Measurements from ENCODE around the gene ESRRB. TPM values are rescaled to one million over a fixed set of nuclear protein-coding genes. Genes with fewer than 3 reads are reported as not detected.

ESRRB gene
- total RNA-seq, 1 donor: under 0.01 TPM

DNA sequence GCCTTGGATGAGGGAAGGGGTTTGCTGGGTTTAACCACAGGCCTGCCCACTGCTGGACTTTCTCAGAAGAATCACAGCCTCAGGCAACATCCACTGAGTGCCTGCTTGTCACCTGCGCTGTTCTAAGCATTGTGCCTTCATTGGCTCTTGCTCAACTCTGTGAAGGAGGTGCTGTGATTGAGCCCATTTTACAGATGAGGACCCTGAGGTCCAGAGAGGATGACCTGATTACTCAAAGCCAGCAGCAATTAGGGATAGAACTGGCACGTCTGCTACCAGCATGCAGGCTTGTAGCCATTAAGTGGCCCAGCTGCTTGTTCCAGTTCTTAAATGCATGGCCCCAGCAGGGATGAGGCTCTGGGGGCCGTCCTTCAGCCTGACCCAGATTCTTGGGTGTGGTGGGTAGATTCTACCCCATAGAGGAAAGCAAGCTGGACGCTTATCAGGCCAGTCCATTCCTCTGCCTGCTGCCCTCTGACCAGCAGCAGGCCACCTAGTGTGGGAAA, 54.6 kb downstream of the ESRRB start:
- Histone ChIP-seq H4K20me1 (ENCODE audit: insufficient read depth, low read length) (no peaks in the 10 kb centered on the region), H3K27me3 (ENCODE audit: insufficient read depth, low read length) (no peaks in the 10 kb centered on the region), H3K27ac (ENCODE audit: low read depth, low read length) (no peak overlapping the region), H3K4me1 (ENCODE audit: insufficient read depth, low read length) (no peaks in the 10 kb centered on the region), H3K79me2 (ENCODE audit: insufficient read depth, low read length) (no peaks in the 10 kb centered on the region), H3K36me3 (ENCODE audit: insufficient read depth, low read length) (no peaks in the 10 kb centered on the region), H2AFZ (ENCODE audit: low read length) (no peak overlapping the region), H3K4me2 (ENCODE audit: insufficient read depth, low read length) (no peak overlapping the region), H3K4me3 (ENCODE audit: insufficient read depth, low read length) (no peak overlapping the region), H3K9me3 (ENCODE audit: low read depth, low read length) (no peaks in the 10 kb centered on the region)
- TF ChIP-seq CTCF (IDR thresholded peaks at IDR 0.05; ENCODE audit: extremely low read depth, low read depth, low read length): no peak
- DNase-seq (ENCODE audit: insufficient read length, low spot score, missing footprints): no peak

- no peaks in the 10 kb centered on the region for H3K79me2 ChIP-seq (ENCODE audit: insufficient read depth, low read length)
- no peaks in the 10 kb centered on the region for H4K20me1 ChIP-seq (ENCODE audit: insufficient read depth, low read length)
- no peak for TF ChIP-seq CTCF (IDR thresholded peaks at IDR 0.05; ENCODE audit: extremely low read depth, low read depth, low read length)
- no peaks in the 10 kb centered on the region for H3K36me3 ChIP-seq (ENCODE audit: insufficient read depth, low read length)
- H3K27me3 ChIP-seq (ENCODE audit: insufficient read depth, low read length): no peaks in the 10 kb centered on the region
- H3K4me1 ChIP-seq (ENCODE audit: insufficient read depth, low read length): no peaks in the 10 kb centered on the region
- H2AFZ ChIP-seq (ENCODE audit: low read length): no peak overlapping the region
- H3K9me3 ChIP-seq (ENCODE audit: low read depth, low read length): no peaks in the 10 kb centered on the region
- no peak for DNase-seq (ENCODE audit: insufficient read length, low spot score, missing footprints)
- H3K4me2 ChIP-seq (ENCODE audit: insufficient read depth, low read length): no peak overlapping the region
- H3K4me3 ChIP-seq (ENCODE audit: insufficient read depth, low read length): no peak overlapping the region
- H3K27ac ChIP-seq (ENCODE audit: low read depth, low read length): no peak overlapping the region
Observed at GRCh38 chr14:76431538-76431937, 55.6 kb downstream of the ESRRB start.

GRCh38 chr14:76432827-76433752, 57.2 kb downstream of the ESRRB start:
- Histone ChIP-seq H3K4me1 (ENCODE audit: insufficient read depth, low read length) (no peaks in the 10 kb centered on the region), H3K4me3 (ENCODE audit: insufficient read depth, low read length) (no peak overlapping the region), H4K20me1 (ENCODE audit: insufficient read depth, low read length) (no peaks in the 10 kb centered on the region), H3K27me3 (ENCODE audit: insufficient read depth, low read length) (no peaks in the 10 kb centered on the region), H3K27ac (ENCODE audit: low read depth, low read length) (no peak overlapping the region), H2AFZ (ENCODE audit: low read length) (no peak overlapping the region), H3K9me3 (ENCODE audit: low read depth, low read length) (no peaks in the 10 kb centered on the region), H3K36me3 (ENCODE audit: insufficient read depth, low read length) (no peaks in the 10 kb centered on the region), H3K79me2 (ENCODE audit: insufficient read depth, low read length) (no peaks in the 10 kb centered on the region), H3K4me2 (ENCODE audit: insufficient read depth, low read length) (no peak overlapping the region)
- no peak for TF ChIP-seq CTCF (IDR thresholded peaks at IDR 0.05; ENCODE audit: extremely low read depth, low read depth, low read length)
- no peak for DNase-seq (ENCODE audit: insufficient read length, low spot score, missing footprints)

- Histone ChIP-seq H3K4me1 (ENCODE audit: insufficient read depth, low read length) (no peaks in the 10 kb centered on the region), H3K36me3 (ENCODE audit: insufficient read depth, low read length) (no peaks in the 10 kb centered on the region), H3K4me2 (ENCODE audit: insufficient read depth, low read length) (no peak overlapping the region), H3K27me3 (ENCODE audit: insufficient read depth, low read length) (no peaks in the 10 kb centered on the region), H3K27ac (ENCODE audit: low read depth, low read length) (no peak overlapping the region), H3K9me3 (ENCODE audit: low read depth, low read length) (no peaks in the 10 kb centered on the region), H4K20me1 (ENCODE audit: insufficient read depth, low read length) (no peaks in the 10 kb centered on the region), H3K4me3 (ENCODE audit: insufficient read depth, low read length) (no peak overlapping the region), H2AFZ (ENCODE audit: low read length) (no peak overlapping the region), H3K79me2 (ENCODE audit: insufficient read depth, low read length) (no peaks in the 10 kb centered on the region)
- DNase-seq (ENCODE audit: insufficient read length, low spot score, missing footprints): no peak
- TF ChIP-seq CTCF (IDR thresholded peaks at IDR 0.05; ENCODE audit: extremely low read depth, low read depth, low read length): no peak
Observed at GRCh38 chr14:76434220-76434619, 58.3 kb downstream of the ESRRB start.
